ENCODE data around the gene DCLRE1B.
A peak's percentile ranks its signal among the peaks of the same experiment; 100 is the strongest.

The DCLRE1B gene

GRCh38 chr1:113887402-113888175 is 17.5 kb upstream of the DCLRE1B start, which contains the start of gene BCL2L15:
Gene BCL2L15 (minus strand): TSS chr1:113887581. CDS start chr1:113887375, 206 bp downstream.
- DNase-seq, result no peak

DNA sequence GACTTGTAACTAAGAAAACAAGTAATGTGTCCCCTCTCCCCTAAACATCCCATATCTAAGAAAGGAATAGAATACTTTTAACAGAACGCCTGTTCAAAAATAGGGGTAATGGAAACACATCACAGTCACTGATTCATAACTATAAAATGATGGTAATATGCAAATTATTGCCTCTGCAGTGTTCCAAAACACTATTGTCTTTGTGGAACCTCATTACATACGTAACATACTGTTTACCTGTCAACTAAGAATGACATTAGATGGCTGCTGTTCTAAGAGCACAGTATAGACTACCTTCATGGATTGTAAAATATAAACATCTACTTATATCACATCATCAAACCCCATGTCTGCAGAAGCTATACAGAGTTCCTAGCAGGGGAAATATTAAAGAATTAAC is 14.3 kb upstream of the DCLRE1B start:
- DNase-seq, result no peak

DNA sequence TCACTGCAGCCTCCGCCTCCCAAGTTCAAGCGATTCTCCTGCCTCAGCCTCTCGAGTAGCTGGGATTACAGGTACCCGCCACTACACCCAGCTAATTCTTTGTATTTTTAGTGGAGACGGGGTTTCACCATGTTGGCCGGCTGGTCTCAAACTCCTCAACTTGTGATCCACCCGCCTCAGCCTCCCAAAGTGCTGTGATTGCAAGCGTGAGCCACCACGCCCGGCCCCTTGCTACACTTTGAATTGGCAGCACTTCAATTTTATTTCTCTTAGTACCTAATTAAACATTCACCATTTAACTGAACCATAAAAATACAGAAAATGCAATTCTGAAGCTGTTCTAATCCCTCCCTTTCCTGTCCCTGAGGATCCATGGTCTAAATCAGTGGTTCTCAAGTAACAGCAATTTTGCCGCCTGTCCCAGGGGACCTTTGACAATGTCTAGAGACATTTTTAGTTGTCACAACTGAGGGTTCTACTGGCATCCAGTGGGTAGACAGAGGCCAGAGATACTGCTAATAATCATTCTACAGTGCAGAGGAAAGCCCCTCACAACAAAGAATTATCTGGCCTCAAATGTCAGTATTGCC is 13.4 kb upstream of the DCLRE1B start:
- DNase-seq, result peak; percentile 65

DNA sequence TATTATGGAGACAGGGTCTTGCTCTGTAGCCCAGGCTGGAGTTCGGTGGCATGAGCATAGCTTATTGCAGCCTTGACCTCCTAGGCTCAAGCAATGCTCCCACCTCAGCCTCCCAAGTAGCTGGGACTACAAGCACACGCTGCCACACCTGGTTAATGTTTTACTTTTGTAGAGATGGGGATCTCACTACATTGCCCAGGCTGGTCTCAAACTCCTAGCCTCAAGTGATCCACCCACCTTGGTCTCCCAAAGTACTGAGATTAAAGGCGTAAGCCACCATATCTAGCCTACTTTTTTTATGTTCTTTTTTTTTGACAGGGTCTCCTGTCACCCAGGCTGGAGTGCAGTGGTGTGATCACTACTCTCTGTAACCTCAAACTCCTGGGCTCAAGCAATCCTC is 11.9 kb upstream of the DCLRE1B start:
- no peak for DNase-seq

DNA sequence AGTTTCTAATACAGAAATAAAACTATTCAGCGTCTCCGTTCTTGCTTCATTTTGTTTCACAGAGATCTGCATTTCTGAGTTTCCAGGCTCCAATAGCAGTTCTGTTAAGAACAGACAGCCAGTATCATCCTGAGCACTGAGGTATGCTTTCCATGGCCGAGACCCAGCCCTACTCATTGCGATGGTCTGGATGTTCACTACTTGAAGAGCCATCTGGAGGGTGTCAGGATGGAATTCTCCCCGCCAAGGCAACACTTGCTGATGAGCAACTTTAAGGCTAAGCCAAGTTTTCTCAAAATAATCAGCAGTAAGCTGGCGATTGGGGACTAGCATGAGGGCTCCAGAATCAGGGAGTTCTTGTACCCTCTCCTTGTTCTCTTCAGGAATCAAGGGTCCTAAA is 10.0 kb upstream of the DCLRE1B start:
- DNase-seq, result no peak

DNA sequence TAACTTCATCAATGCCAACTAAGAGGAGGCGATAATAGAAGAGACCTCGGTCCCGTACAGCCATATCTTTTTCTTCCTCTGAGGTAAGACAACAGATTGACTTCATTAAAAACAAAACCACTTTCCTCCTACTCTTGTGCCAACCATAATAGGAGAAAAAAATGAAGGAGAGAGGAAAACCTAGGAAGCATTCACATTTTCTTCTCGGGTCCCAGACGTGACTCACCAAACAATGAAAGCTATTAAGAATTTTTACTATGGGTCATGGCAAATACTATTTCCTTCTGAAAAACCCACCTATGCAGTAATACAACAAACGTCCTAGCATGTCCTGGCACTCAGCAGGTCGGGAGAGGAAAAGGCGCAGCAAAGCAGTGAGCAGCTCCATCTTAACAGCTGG is 9.2 kb upstream of the DCLRE1B start:
- DNase-seq, result no peak

DNA sequence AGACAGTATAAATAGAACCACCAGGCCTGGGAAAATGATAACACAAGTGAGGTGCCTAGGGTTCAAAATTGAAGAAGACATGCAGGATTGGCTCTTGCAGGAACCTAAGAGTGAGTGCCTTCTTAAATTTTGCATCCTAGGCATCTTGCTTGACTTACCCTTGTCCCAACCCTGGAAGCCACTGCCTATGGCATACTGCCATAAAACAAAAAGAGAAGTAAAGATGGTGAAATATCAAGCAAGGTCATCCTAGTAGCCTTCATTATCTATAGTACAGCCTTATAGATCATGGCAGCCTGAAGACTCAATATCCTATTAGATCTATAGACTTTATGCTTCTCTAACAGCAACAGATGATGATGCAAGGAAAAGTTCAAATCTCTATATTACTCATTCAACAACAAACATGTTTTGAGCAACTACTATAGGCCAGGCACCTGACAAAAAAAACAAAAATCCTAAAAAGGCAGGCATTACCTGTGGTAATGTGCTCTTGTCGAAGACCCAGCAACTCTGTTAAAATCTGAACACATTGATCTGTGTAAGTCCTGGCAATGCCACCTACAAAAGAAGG is 6.8 kb upstream of the DCLRE1B start:
- no peak for DNase-seq

DNA sequence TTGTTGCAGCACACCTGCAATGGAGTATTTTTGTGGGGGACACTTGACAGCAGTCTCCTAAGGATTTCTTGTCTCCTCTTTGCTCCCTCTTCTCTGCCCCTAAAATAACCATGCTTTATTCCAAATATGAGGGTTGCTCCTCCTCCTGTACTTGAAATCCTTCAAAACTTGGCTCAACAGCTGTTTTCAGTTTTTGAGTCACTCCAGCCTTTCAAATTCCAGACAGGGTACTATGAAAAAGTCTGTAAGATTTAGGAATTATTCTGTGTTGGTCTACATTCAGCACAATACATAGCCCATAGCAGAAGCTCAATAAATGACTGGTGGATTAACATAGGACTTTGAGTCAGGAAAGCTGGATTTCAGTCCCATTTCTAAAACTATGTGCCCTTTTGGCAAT is 6.0 kb upstream of the DCLRE1B start:
- no peak for DNase-seq

GRCh38 chr1:113901191-113901590 is 3.9 kb upstream of the DCLRE1B start:
- DNase-seq, result no peak

DNA sequence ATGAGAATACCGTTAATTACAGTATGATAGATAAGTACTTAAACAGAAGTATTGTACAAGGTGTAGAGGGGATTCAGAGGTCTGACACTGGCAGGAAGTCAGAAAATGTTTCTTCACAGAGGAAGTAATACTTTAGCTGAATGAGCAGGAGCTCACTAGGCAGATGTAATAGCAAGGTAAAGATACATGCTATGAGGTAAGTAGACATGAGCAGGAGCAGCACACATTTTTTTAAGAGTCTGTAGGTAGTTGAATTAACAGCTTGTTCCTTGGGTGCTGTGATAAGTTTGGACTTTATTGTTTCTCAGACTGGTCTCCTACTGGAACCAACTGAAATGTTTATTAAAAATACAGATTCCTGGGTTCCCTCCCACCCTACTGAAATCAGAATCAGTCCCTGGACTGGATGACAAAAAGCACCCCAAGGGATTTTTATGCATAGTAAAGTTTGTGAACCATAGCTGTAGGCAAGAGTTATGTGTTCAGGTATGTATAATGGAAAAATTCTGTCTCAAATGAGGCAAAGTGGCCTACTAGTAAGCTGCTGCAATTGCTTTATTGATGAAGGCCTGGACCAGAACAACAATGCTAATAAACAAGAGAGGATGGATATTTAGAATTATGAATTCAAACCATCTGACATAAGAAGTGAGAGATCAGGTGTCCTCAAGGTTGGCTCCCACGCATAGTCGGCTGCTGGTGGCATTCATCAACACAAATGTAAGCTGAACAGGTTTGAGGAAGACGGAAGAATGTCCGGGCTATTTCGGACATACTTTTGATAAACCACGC is 1.4 kb upstream of the DCLRE1B start:
- DNase-seq, result no peak

DNA sequence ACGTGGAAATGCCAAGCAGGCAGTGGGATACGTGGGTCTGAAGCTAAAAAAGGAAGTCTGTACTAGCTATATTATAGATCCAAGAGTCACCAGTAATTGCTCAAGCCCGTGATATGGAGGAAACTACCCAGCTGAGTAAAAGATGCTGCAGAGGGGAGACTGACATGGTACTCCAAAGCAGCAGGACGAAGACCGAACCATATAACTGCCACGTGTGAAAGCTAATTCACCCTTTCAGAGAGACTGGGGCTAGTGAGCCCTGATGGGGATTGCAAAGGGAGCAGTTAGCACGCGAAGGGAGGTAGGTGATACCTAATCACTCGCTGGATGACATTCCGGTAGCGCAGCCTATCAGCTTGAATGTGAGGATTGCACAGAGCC is 843 bp upstream of the DCLRE1B start:
- peak; percentile 41 for DNase-seq

- peak; percentile 5 for DNase-seq
Observed at GRCh38 chr1:113905435-113905861, 322 bp downstream of the DCLRE1B start.

- DNase-seq, result no peak
Observed at GRCh38 chr1:113912594-113913311, 7.6 kb downstream of the DCLRE1B start.

DNA sequence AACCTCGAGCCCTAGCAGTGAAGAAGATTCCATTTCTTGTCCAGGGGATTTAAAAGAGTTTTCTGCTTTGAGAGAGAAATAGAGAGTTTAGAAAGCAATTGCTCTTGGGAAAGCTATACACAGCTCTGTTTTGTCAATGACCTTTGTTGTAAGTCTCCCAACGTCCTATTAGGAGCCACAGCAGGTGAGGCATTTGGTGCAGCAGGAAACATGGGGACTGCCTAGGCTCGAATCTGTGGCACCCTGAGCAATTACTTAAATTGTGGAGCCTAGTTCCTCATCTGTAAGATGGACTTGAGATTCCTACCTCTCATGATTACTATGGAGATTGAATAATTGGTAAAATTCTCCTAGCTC is 8.2 kb downstream of the DCLRE1B start:
- DNase-seq, result no peak

DNA sequence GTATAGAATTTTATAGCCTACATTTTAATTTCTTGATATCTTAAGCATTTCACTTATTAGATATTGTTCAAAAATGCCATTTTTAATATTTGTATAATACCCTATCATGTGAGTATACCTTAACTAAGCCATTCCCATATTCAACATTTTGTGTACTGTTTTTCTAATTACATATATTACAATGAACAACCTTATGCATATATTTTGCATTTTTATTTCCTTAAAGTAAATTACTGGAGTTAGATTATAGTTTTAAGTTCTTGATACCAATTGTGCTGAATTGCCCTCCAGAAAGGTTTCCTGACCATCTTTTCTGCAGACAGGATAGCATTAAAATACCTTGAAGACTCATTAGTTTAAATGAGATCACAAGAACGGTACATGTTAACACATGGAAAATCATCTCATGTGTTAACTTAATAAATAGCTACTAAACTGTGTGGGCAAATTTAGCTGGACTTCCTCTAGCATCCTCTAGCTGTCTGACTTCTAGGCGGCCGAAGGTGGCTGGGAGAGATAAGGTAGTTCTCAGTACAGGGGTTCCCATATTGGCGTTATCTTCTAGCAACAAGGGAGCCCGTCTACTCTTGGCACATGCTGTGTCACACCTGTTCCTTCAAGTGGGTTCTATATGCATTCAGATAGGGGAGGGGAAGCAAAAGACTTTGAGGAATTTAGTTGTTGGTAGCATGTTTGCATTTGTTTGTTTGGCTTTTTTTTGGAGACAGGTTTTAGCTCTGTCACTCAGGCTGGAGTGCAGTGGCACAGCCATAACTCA is 8.9 kb downstream of the DCLRE1B start:
- no peak for DNase-seq

- no peak for DNase-seq
Observed at GRCh38 chr1:113916974-113917373, 11.8 kb downstream of the DCLRE1B start.

GRCh38 chr1:113917400-113918082 is 12.4 kb downstream of the DCLRE1B start:
- DNase-seq, result no peak

DNA sequence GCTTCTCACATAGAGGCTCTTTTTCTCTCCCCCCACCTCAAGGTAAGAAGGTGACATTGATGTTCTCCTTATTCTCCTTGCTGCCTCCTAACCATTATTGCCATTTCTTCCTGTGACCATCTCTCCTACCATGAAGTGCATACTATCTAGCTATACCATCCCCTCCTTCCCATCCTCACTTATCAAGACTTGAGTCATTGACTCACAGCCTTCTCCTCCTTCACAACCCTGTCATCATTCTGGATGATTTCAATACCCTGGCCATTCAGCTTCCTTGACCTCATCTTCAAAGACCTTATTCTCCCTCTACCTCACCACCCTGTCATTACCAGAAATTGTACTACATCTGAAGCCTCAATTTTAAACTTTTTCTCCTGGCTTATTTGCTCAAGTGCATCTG is 13.1 kb downstream of the DCLRE1B start:
- no peak for DNase-seq

DNA sequence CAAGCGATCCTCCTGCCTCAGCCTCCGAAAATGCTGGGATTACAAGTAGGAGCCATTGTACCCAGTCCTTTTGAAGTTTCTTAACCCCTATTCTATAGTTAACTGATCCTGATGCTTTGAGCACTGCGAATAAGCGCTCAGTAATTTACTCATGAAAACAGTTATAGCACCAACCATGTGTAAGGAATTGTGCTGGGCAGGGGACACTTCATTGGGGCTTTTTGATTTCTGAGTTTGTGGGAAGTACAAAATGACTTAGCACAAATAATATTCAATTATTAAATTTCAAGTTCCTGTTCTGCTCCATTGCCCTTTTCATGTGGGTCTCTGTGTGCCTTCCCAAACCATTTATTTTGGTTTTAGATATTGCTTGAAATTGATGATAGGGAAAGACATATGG is 17.8 kb downstream of the DCLRE1B start:
- no peak for DNase-seq

DNA sequence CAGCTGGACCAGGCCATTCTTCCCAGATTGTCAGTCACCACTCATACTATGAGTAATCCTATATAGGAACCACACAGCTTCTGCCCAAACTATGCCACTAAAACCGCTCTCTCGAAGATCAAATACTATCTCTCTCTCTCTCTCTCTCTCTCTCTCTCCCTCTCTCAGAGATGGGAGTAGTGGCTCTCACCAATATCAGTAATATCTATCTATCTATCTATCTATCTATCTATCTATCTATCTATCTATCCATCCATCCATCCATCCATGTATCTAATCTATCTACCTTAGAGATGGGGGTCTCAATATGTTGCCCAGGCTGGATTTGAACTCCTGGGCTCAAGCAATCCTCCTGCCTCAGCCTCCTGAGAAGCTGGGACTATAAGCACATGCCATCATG is 19.3 kb downstream of the DCLRE1B start:
- no peak for DNase-seq

GRCh38 chr1:113928187-113928930 is 23.2 kb downstream of the DCLRE1B start:
- no peak for DNase-seq

Measured in NCI-H1436 (cell line).